Smooth muscle cell (in vitro differentiated cells): Measurements from ENCODE around the gene ELN. TPM values are rescaled to one million over a fixed set of nuclear protein-coding genes. Genes with fewer than 3 reads are reported as not detected.

Source experiments
- DNase-seq: peaks from one replicate; lab custom pipeline; 2025; ENCODE audit not compliant: unreplicated experiment; lab: John Stamatoyannopoulos, UW
- H2AFZ ChIP-seq: fragments of 200-600 bp; sonication (generic); 2 replicates; pipeline ENCODE4 v1.6.0; 2016; ENCODE audit warnings: antibody characterized with exemption, low read depth, mild to moderate bottlenecking
- H3F3A ChIP-seq: fragments of 200-600 bp; sonication (generic); 2 replicates; pipeline ENCODE4 v1.6.0; 2017; ENCODE audit warnings: antibody characterized with exemption, low read depth
- H3K27ac ChIP-seq: fragments of 200-600 bp; sonication (generic); 2 replicates; pipeline ENCODE4 v1.5.1; 2016; ENCODE audit warnings: low read depth, mild to moderate bottlenecking
- H3K27me3 ChIP-seq: fragments of 200-600 bp; sonication (generic); 2 replicates; pipeline ENCODE4 v1.6.1; 2016; ENCODE audit warnings: low read depth, mild to moderate bottlenecking
- H3K36me3 ChIP-seq: fragments of 200-600 bp; sonication (generic); 2 replicates; pipeline ENCODE4 v1.5.1; 2016; ENCODE audit warnings: low read depth
- H3K4me1 ChIP-seq: fragments of 200-600 bp; sonication (generic); 2 replicates; pipeline ENCODE4 v1.5.1; 2016; ENCODE audit warnings: low read depth
- H3K4me2 ChIP-seq: fragments of 200-600 bp; sonication (generic); 2 replicates; pipeline ENCODE4 v1.6.0; 2016; ENCODE audit warnings: mild to moderate bottlenecking
- H3K4me3 ChIP-seq: fragments of 200-600 bp; sonication (generic); 2 replicates; pipeline ENCODE4 v1.5.1; 2016; ENCODE audit warnings: mild to moderate bottlenecking
- H3K79me2 ChIP-seq: fragments of 200-600 bp; sonication (generic); 2 replicates; pipeline ENCODE4 v1.6.0; 2016; ENCODE audit warnings: low read depth, mild to moderate bottlenecking
- H3K9ac ChIP-seq: fragments of 200-600 bp; sonication (generic); 2 replicates; pipeline ENCODE4 v1.6.0; 2016; ENCODE audit warnings: low read depth
- H3K9me3 ChIP-seq: fragments of 200-600 bp; sonication (generic); replicated peaks from 2 replicates; pipeline ENCODE4 v1.5.1; 2016; ENCODE audit warnings: low read depth
- H4K20me1 ChIP-seq: fragments of 200-600 bp; sonication (generic); 2 replicates; pipeline ENCODE4 v1.6.0; 2016; ENCODE audit warnings: low read depth
- CTCF ChIP-seq: fragments of 200-600 bp; sonication (generic); IDR thresholded peaks from 2 replicates; pipeline ENCODE4 v1.5.1; 2017; ENCODE audit warnings: borderline replicate concordance, mild to moderate bottlenecking, antibody characterized with exemption; ENCODE audit not compliant: insufficient read depth, poor library complexity, severe bottlenecking
- WGBS: methylation state at CpG from one replicate; pipeline ENCODE4 v1.1.7; 2016; ENCODE audit warnings: low lambda C conversion rate; 5-methylcytosine and 5-hydroxymethylcytosine counted together
- polyA plus RNA-seq: library from polyadenylated mRNA; unstranded; fragments of >200 nt; fragmentation: Nextera tagmentation; extraction: Ambion mirVana; gene quantifications from 2 replicates; pipeline ENCODE4 v1.2.1, GENCODE V29; 2016
- total RNA-seq: library from RNA; depleted of rRNA; stranded (reverse); fragments of >200 nt; gene quantifications from 2 replicates; pipeline ENCODE4 v1.2.3, GENCODE V29; 2014

Gene ELN
- total and polyA plus RNA-seq, 2 experiments from 2014 or later = 0.13 TPM; not detected in 1

GRCh38 chr7:74069086-74069541 lies 41.1 kb downstream of the ELN start:
- no peaks in the 10 kb centered on the region for H3K27me3 ChIP-seq
- H3K9me3 ChIP-seq = no peaks in the 10 kb centered on the region
- no peak for DNase-seq
- H3K27ac ChIP-seq = no peak overlapping the region
- TF ChIP-seq CTCF = no peak
- 95% methylated on average over 16 of the region's 16 CpGs for WGBS
- H3K4me1 ChIP-seq = no peaks in the 10 kb centered on the region
- no peak overlapping the region for H3K9ac ChIP-seq
- H3K4me2 ChIP-seq = no peak overlapping the region
- no peaks in the 10 kb centered on the region for H3F3A ChIP-seq
- H3K36me3 ChIP-seq = no peaks in the 10 kb centered on the region
- no peaks in the 10 kb centered on the region for H4K20me1 ChIP-seq
- H3K79me2 ChIP-seq = no peaks in the 10 kb centered on the region
- H3K4me3 ChIP-seq = no peak overlapping the region
- no peak overlapping the region for H2AFZ ChIP-seq

GRCh38 chr7:74069790-74070618 lies 42.0 kb downstream of the ELN start:
- 80% methylated on average over 11 of the region's 11 CpGs for WGBS
- TF ChIP-seq CTCF = no peak
- H3K79me2 ChIP-seq = no peaks in the 10 kb centered on the region
- H3K9ac ChIP-seq = no peak overlapping the region
- no peaks in the 10 kb centered on the region for H3K4me1 ChIP-seq
- H3K27me3 ChIP-seq = no peaks in the 10 kb centered on the region
- H2AFZ ChIP-seq = no peak overlapping the region
- no peak overlapping the region for H3K4me3 ChIP-seq
- H3K27ac ChIP-seq = no peak overlapping the region
- no peaks in the 10 kb centered on the region for H3F3A ChIP-seq
- DNase-seq = no peak
- H3K4me2 ChIP-seq = no peak overlapping the region
- no peaks in the 10 kb centered on the region for H3K9me3 ChIP-seq
- H3K36me3 ChIP-seq = no peaks in the 10 kb centered on the region
- no peaks in the 10 kb centered on the region for H4K20me1 ChIP-seq

- WGBS = 73% methylated on average over 6 of the region's 6 CpGs
- H3K27me3 ChIP-seq = no peaks in the 10 kb centered on the region
- no peaks in the 10 kb centered on the region for H3K79me2 ChIP-seq
- H3F3A ChIP-seq = no peaks in the 10 kb centered on the region
- no peaks in the 10 kb centered on the region for H4K20me1 ChIP-seq
- H3K4me3 ChIP-seq = no peak overlapping the region
- H2AFZ ChIP-seq = no peak overlapping the region
- no peaks in the 10 kb centered on the region for H3K36me3 ChIP-seq
- H3K4me1 ChIP-seq = no peaks in the 10 kb centered on the region
- no peak overlapping the region for H3K27ac ChIP-seq
- no peak overlapping the region for H3K4me2 ChIP-seq
- no peak for TF ChIP-seq CTCF
- no peak overlapping the region for H3K9ac ChIP-seq
- no peaks in the 10 kb centered on the region for H3K9me3 ChIP-seq
- DNase-seq = no peak
Observed at GRCh38 chr7:74070619-74070921, 42.6 kb downstream of the ELN start.

GRCh38 chr7:74071121-74071520 lies 43.1 kb downstream of the ELN start:
- TF ChIP-seq CTCF = no peak
- no peak overlapping the region for H3K4me2 ChIP-seq
- H3K9ac ChIP-seq = no peak overlapping the region
- H3K4me3 ChIP-seq = no peak overlapping the region
- no peaks in the 10 kb centered on the region for H3K79me2 ChIP-seq
- H2AFZ ChIP-seq = no peak overlapping the region
- no peaks in the 10 kb centered on the region for H3K4me1 ChIP-seq
- H3K27me3 ChIP-seq = no peaks in the 10 kb centered on the region
- 98% methylated on average over 3 of the region's 3 CpGs for WGBS
- H3F3A ChIP-seq = no peaks in the 10 kb centered on the region
- H4K20me1 ChIP-seq = no peaks in the 10 kb centered on the region
- no peak for DNase-seq
- no peaks in the 10 kb centered on the region for H3K36me3 ChIP-seq
- no peaks in the 10 kb centered on the region for H3K9me3 ChIP-seq
- no peak overlapping the region for H3K27ac ChIP-seq
